Measurements from ENCODE around the gene DOK4.

DNA sequence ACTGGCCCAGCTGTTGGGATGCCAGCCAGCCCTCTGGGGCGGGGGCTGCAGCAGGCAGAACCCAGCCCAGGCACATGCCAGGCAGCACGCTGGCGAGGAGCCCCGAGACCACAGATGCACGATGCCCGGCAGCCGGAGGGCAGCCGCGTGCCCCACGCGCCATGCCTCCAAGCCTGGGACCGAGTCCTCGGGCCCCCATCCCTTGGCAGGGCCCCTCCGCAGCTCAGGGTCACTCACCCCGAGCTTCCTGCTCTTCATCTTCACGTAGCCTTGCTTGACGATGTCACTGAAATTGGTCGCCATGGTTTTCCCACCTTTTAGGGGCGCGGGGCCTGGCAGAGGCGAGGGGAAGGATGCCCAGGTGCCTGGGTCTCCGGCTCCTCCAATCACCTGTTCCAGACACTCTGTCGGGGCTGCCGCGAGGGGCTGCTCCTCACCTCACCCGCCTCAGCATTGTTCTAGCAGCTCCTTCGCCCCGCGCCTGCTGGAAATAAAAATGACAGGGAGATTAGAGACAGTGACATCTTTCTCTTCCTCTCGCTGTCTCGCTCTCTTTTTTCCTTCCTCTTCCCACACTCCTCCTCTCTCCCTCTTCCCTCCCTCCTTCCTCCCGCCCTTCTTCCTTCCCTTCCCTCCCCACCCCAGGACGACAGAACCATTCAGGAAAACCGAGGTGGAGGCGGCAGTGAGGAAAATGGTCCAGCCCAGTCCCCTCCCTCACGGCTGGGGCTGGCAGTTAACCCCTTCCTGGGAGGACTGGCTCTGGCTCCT is 6.9 kb downstream of the DOK4 start:
- TF ChIP-seq SP1 (IDR thresholded peaks at IDR 0.05; ENCODE audit: low read depth, low read length) (peak; percentile 63; the same call in 1 of the 2 replicates), POLR2A (IDR thresholded peaks at IDR 0.05; ENCODE audit: control extremely low read depth in 1 of 2, low read depth in 2 of 2, low read length in 2 of 2) (no peak)

All from H1 (cell line).